ENCODE measurements around the gene KRTAP12-1.

KRTAP12-1 gene
- long read RNA-seq = 0 reads

GRCh38 chr21:44681861-44682579 lies at the start of gene KRTAP12-1:
Gene KRTAP12-1, minus strand, starts transcription at chr21:44682163. Its CDS starts 40 bp downstream, at chr21:44682123.
- TF ChIP-seq REST (IDR thresholded peaks at IDR 0.05; ENCODE audit: insufficient replicate concordance, low read depth) = no peak
- TF ChIP-seq POLR2AphosphoS5 (IDR thresholded peaks at IDR 0.05; ENCODE audit: low read depth) = no peak
- no peak for TF ChIP-seq GABPA (IDR thresholded peaks at IDR 0.05; ENCODE audit: low read depth)
- no peak for TF ChIP-seq CTCF (IDR thresholded peaks at IDR 0.05; ENCODE audit: insufficient read depth, low read length)
- Histone ChIP-seq H3K4me3 (replicated peaks; ENCODE audit: insufficient read depth, low read length) (no peak within 1 kb of the TSS), H3K27ac (replicated peaks) (no peak within 1 kb of the TSS), H3K27me3 (ENCODE audit: insufficient read depth, poor library complexity, severe bottlenecking) (peaks cover 6% of the 10 kb centered on the region)
- DNase-seq (ENCODE audit: low read depth in 1 of 2, low spot score in 1 of 2) = no peak

- H3K27me3 ChIP-seq (ENCODE audit: insufficient read depth, poor library complexity, severe bottlenecking) = peaks cover 1% of the 10 kb centered on the region
- TF ChIP-seq CTCF (IDR thresholded peaks at IDR 0.05; ENCODE audit: insufficient read depth, low read length) (no peak), POLR2AphosphoS5 (IDR thresholded peaks at IDR 0.05; ENCODE audit: low read depth) (no peak), GABPA (IDR thresholded peaks at IDR 0.05; ENCODE audit: low read depth) (no peak), REST (IDR thresholded peaks at IDR 0.05; ENCODE audit: insufficient replicate concordance, low read depth) (no peak), SPI1 (IDR thresholded peaks at IDR 0.05; ENCODE audit: borderline replicate concordance, low read depth) (no peak)
- no peak overlapping the region for H3K27ac ChIP-seq (replicated peaks)
- DNase-seq (ENCODE audit: low read depth in 1 of 2, low spot score in 1 of 2) = no peak
- H3K4me3 ChIP-seq (replicated peaks; ENCODE audit: insufficient read depth, low read length) = no peak overlapping the region
Observed at GRCh38 chr21:44730951-44731579, 49.1 kb upstream of the KRTAP12-1 start.

GRCh38 chr21:44730028-44730395 lies 48.0 kb upstream of the KRTAP12-1 start:
- peaks cover 7% of the 10 kb centered on the region for H3K27me3 ChIP-seq (ENCODE audit: insufficient read depth, poor library complexity, severe bottlenecking)
- DNase-seq (ENCODE audit: low read depth in 1 of 2, low spot score in 1 of 2) = no peak
- no peak overlapping the region for H3K27ac ChIP-seq (replicated peaks)
- H3K4me3 ChIP-seq (replicated peaks; ENCODE audit: insufficient read depth, low read length) = no peak overlapping the region
- no peak for TF ChIP-seq GABPA (IDR thresholded peaks at IDR 0.05; ENCODE audit: low read depth)
- no peak for TF ChIP-seq REST (IDR thresholded peaks at IDR 0.05; ENCODE audit: insufficient replicate concordance, low read depth)
- no peak for TF ChIP-seq POLR2AphosphoS5 (IDR thresholded peaks at IDR 0.05; ENCODE audit: low read depth)
- TF ChIP-seq SPI1 (IDR thresholded peaks at IDR 0.05; ENCODE audit: borderline replicate concordance, low read depth) = no peak
- no peak for TF ChIP-seq CTCF (IDR thresholded peaks at IDR 0.05; ENCODE audit: insufficient read depth, low read length)

Measured in HL-60 (cell line).